OCI-LY1 (cell line): Measurements from ENCODE around the gene SHF.

ENCODE experiments used
- H2AFZ ChIP-seq: fragments of 200-600 bp; sonication (generic), shearing (Covaris generic); 2 replicates; pipeline ENCODE4 v1.6.0; 2014; ENCODE audit warnings: antibody characterized with exemption, mild to moderate bottlenecking, low read length
- H3F3A ChIP-seq: fragments of 200-600 bp; sonication (generic), shearing (Covaris generic); 2 replicates; pipeline ENCODE4 v1.6.0; 2014; ENCODE audit warnings: mild to moderate bottlenecking, antibody characterized with exemption, low read length, moderate library complexity; ENCODE audit not compliant: insufficient read depth
- H3K27ac ChIP-seq: fragments of 200-600 bp; sonication (generic); 2 replicates; pipeline ENCODE4 v1.5.1; 2014; ENCODE audit warnings: low read length, mixed run types, mild to moderate bottlenecking, low read depth; ENCODE audit not compliant: poor library complexity, severe bottlenecking
- H3K27me3 ChIP-seq: fragments of 200-600 bp; sonication (generic); 2 replicates; pipeline ENCODE4 v1.6.0; 2014; ENCODE audit warnings: antibody characterized with exemption, mild to moderate bottlenecking, low read length, moderate library complexity; ENCODE audit not compliant: insufficient read depth
- H3K36me3 ChIP-seq: fragments of 200-600 bp; sonication (generic); 2 replicates; pipeline ENCODE4 v1.6.1; 2014; ENCODE audit warnings: mild to moderate bottlenecking, antibody characterized with exemption, low read length, moderate library complexity, mixed read lengths; ENCODE audit not compliant: insufficient read depth
- H3K4me1 ChIP-seq: fragments of 200-600 bp; sonication (generic); 2 replicates; pipeline ENCODE4 v1.5.1; 2014; ENCODE audit warnings: mild to moderate bottlenecking, low read length, moderate library complexity; ENCODE audit not compliant: insufficient read depth, severe bottlenecking
- H3K4me2 ChIP-seq: fragments of 200-600 bp; sonication (generic), shearing (Covaris generic); 2 replicates; pipeline ENCODE4 v1.6.1; 2014; ENCODE audit warnings: low read length
- H3K4me3 ChIP-seq: fragments of 200-600 bp; sonication (generic); 2 replicates; pipeline ENCODE4 v1.5.1; 2014; ENCODE audit warnings: low read length, low read depth, mild to moderate bottlenecking, mixed read lengths; ENCODE audit not compliant: poor library complexity, severe bottlenecking
- H3K79me2 ChIP-seq: fragments of 200-600 bp; shearing (Covaris generic); 2 replicates; pipeline ENCODE4 v1.6.1; 2016; ENCODE audit warnings: mixed run types, low read length, mixed read lengths; ENCODE audit not compliant: insufficient read depth
- H3K9ac ChIP-seq: fragments of 200-600 bp; sonication (generic), shearing (Covaris generic); 2 replicates; pipeline ENCODE4 v1.6.1; 2014; ENCODE audit warnings: mild to moderate bottlenecking, low read length, mixed read lengths
- H3K9me2 ChIP-seq: fragments of 200-600 bp; sonication (generic), shearing (Covaris generic); 2 replicates; pipeline ENCODE4 v1.6.1; 2014; ENCODE audit warnings: low read depth, mild to moderate bottlenecking, low read length, mixed read lengths
- H3K9me3 ChIP-seq: fragments of 200-600 bp; shearing (Covaris generic); 2 replicates; pipeline ENCODE4 v1.6.1; 2014; ENCODE audit warnings: low read length, mixed read lengths
- H4K20me1 ChIP-seq: fragments of 200-600 bp; sonication (generic), shearing (Covaris generic); 2 replicates; pipeline ENCODE4 v1.6.0; 2016; ENCODE audit warnings: mild to moderate bottlenecking, low read length; ENCODE audit not compliant: insufficient read depth
- EZH2 ChIP-seq: fragments of 200-600 bp; sonication (generic), shearing (Covaris generic); IDR thresholded peaks from 2 replicates; pipeline ENCODE4 v1.8.0; 2017; ENCODE audit warnings: borderline replicate concordance, mixed run types, mild to moderate bottlenecking, antibody characterized with exemption, low read length, moderate library complexity, mixed read lengths
- TF ChIP-seq, protein P1 (sequence below): fragments of 200-600 bp; sonication (generic), shearing (Covaris generic); IDR thresholded peaks from 2 replicates; pipeline ENCODE4 v1.5.1; 2017; ENCODE audit warnings: mild to moderate bottlenecking, antibody characterized with exemption, low read length, moderate library complexity, mixed read lengths

The SHF gene

DNA sequence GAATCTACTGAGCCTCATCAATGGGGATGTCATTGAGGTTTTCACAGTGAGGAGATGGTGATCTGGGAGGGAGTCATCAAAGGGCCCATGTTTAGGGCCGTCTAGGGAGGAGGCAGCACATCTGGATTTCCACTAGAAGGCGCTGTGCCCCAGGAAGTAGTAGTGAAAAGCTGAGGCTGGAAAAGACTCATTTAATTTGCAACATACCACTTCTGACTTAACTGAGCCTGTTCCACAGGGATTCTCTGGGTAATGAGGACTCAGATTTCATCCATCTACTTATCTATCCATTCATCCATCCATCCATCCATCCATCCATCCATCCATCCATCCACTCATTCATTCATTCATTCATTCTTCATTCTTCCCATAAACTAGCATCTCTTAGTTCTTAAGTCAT, 17.4 kb upstream of the SHF start:
- H3K4me1 ChIP-seq = peaks cover 7% of the 10 kb centered on the region
- H3K36me3 ChIP-seq = no peaks in the 10 kb centered on the region
- no peak overlapping the region for H2AFZ ChIP-seq
- H3K4me3 ChIP-seq = no peak overlapping the region
- TF ChIP-seq, protein P1, sequence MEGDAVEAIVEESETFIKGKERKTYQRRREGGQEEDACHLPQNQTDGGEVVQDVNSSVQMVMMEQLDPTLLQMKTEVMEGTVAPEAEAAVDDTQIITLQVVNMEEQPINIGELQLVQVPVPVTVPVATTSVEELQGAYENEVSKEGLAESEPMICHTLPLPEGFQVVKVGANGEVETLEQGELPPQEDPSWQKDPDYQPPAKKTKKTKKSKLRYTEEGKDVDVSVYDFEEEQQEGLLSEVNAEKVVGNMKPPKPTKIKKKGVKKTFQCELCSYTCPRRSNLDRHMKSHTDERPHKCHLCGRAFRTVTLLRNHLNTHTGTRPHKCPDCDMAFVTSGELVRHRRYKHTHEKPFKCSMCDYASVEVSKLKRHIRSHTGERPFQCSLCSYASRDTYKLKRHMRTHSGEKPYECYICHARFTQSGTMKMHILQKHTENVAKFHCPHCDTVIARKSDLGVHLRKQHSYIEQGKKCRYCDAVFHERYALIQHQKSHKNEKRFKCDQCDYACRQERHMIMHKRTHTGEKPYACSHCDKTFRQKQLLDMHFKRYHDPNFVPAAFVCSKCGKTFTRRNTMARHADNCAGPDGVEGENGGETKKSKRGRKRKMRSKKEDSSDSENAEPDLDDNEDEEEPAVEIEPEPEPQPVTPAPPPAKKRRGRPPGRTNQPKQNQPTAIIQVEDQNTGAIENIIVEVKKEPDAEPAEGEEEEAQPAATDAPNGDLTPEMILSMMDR = peak; percentile 89
- TF ChIP-seq EZH2 = no peak
- no peaks in the 10 kb centered on the region for H3K9me2 ChIP-seq
- H3K9me3 ChIP-seq = no peaks in the 10 kb centered on the region
- H3K4me2 ChIP-seq = no peak overlapping the region
- no peak overlapping the region for H3K27ac ChIP-seq
- H3K9ac ChIP-seq = no peak overlapping the region
- H3F3A ChIP-seq = no peaks in the 10 kb centered on the region
- H4K20me1 ChIP-seq = no peaks in the 10 kb centered on the region
- H3K79me2 ChIP-seq = no peaks in the 10 kb centered on the region
- H3K27me3 ChIP-seq = no peaks in the 10 kb centered on the region

DNA sequence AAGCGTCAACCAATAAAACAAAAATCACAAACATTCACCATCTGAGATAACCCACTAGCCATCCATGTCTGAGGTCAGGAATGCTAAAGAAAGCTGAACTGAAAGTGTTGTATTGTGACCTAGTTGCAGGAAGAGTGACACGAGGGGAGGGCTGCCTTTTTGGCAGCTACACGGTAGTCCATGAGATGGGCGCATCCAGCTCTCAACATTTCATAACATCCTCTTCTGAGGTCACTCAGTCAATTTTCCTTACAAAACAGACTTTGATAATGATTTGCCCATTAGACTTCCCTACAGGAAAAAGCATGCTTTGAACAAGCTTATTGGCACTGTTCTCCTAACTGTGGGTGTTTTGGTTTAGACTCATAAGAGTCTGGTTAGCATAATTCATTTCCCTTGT, 15.4 kb upstream of the SHF start:
- TF ChIP-seq, protein P1 = no peak
- no peak for TF ChIP-seq EZH2
- no peaks in the 10 kb centered on the region for H3K36me3 ChIP-seq
- H3K9ac ChIP-seq = no peak overlapping the region
- no peaks in the 10 kb centered on the region for H3K27me3 ChIP-seq
- H4K20me1 ChIP-seq = no peaks in the 10 kb centered on the region
- no peak overlapping the region for H3K4me2 ChIP-seq
- H3K79me2 ChIP-seq = no peaks in the 10 kb centered on the region
- H3K9me2 ChIP-seq = no peaks in the 10 kb centered on the region
- no peak overlapping the region for H3K27ac ChIP-seq
- no peaks in the 10 kb centered on the region for H3K9me3 ChIP-seq
- H2AFZ ChIP-seq = no peak overlapping the region
- no peaks in the 10 kb centered on the region for H3F3A ChIP-seq
- no peak overlapping the region for H3K4me3 ChIP-seq
- H3K4me1 ChIP-seq = peaks cover 14% of the 10 kb centered on the region

DNA sequence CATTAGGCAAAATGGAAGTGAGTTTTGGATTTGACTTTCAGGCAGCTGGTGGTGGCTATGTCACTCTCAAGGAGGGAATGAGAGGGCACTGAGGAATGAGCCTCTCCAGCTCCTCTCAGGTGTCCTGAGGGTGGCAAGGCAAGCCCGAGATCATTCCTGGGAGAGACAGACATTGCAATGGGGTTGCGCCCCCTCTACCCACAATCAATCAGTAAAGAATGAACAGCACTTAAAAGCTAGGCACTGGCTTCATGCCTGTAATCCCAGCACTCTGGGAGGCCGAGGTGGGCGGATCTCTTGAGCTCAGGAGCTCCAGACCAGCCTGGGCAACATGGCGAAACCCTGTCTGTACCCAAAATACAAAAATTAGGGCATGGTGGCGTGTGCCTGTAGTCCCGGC, 14.1 kb upstream of the SHF start:
- Histone ChIP-seq H4K20me1 (no peaks in the 10 kb centered on the region), H3F3A (no peaks in the 10 kb centered on the region), H2AFZ (no peak overlapping the region), H3K9me3 (no peaks in the 10 kb centered on the region), H3K79me2 (no peaks in the 10 kb centered on the region), H3K4me2 (no peak overlapping the region), H3K9me2 (no peaks in the 10 kb centered on the region), H3K4me3 (no peak overlapping the region), H3K27ac (no peak overlapping the region), H3K36me3 (no peaks in the 10 kb centered on the region), H3K27me3 (no peaks in the 10 kb centered on the region), H3K9ac (no peak overlapping the region), H3K4me1 (peaks cover 20% of the 10 kb centered on the region)
- TF ChIP-seq EZH2 = no peak
- TF ChIP-seq, protein P1 = no peak
